Measurements from ENCODE around the gene GRIP2. TPM values are rescaled to one million over a fixed set of nuclear protein-coding genes. Genes with fewer than 3 reads are reported as not detected.
A peak's percentile ranks its signal among the peaks of the same experiment; 100 is the strongest.

GRIP2 gene
- total and polyA plus RNA-seq, 2 experiments from 2014 or later, result 0.73 to 2.4 TPM

- peaks cover 26% of the 10 kb centered on the region for H3K4me1 ChIP-seq (ENCODE audit: insufficient read depth)
- WGBS (ENCODE audit: low lambda C conversion rate, missing lambda C conversion rate), result 92% methylated on average over 6 of the region's 6 CpGs
Measured at GRCh38 chr3:14441920-14442300, 98.2 kb downstream of the GRIP2 start.

GRCh38 chr3:14441240-14441919, 98.8 kb downstream of the GRIP2 start:
- Histone ChIP-seq H3K27me3 (no peaks in the 10 kb centered on the region), H3K4me2 (no peak overlapping the region), H4K20me1 (ENCODE audit: insufficient read depth, poor library complexity, severe bottlenecking) (peaks cover 41% of the 10 kb centered on the region), H3K79me2 (peaks cover 68% of the 10 kb centered on the region), H2AFZ (no peak overlapping the region), H3K27ac (no peak overlapping the region), H3K9me2 (replicated peaks; ENCODE audit: insufficient read depth) (no peaks in the 10 kb centered on the region), H3K4me3 (no peak overlapping the region), H3K36me3 (replicated peaks; ENCODE audit: insufficient read depth, low read depth) (peaks cover 3% of the 10 kb centered on the region), H3K9me3 (ENCODE audit: low read depth) (no peaks in the 10 kb centered on the region), H3K4me1 (ENCODE audit: insufficient read depth) (peaks cover 26% of the 10 kb centered on the region)
- WGBS (ENCODE audit: low lambda C conversion rate, missing lambda C conversion rate), result 94% methylated on average over 18 of the region's 18 CpGs
- no peak for DNase-seq (ENCODE audit: low spot score)
- TF ChIP-seq EZH2 (IDR thresholded peaks at IDR 0.05; ENCODE audit: borderline replicate concordance) (no peak), EZH2phosphoT487 (IDR thresholded peaks at IDR 0.05; ENCODE audit: low read depth, severe bottlenecking, unreplicated experiment) (no peak), CTCF (IDR thresholded peaks at IDR 0.05; ENCODE audit: poor library complexity) (no peak)

More at GRCh38 chr3:14441920-14442300, 98.2 kb downstream of the GRIP2 start:
- Histone ChIP-seq H3K27me3 (no peaks in the 10 kb centered on the region), H3K27ac (no peak overlapping the region), H2AFZ (no peak overlapping the region), H3K9me3 (ENCODE audit: low read depth) (no peaks in the 10 kb centered on the region), H3K79me2 (peaks cover 64% of the 10 kb centered on the region), H3K36me3 (replicated peaks; ENCODE audit: insufficient read depth, low read depth) (peaks cover 3% of the 10 kb centered on the region), H3K4me3 (no peak overlapping the region), H3K9me2 (replicated peaks; ENCODE audit: insufficient read depth) (no peaks in the 10 kb centered on the region), H3K4me2 (no peak overlapping the region), H4K20me1 (ENCODE audit: insufficient read depth, poor library complexity, severe bottlenecking) (peaks cover 37% of the 10 kb centered on the region)
- DNase-seq (ENCODE audit: low spot score), result no peak
- TF ChIP-seq CTCF (IDR thresholded peaks at IDR 0.05; ENCODE audit: poor library complexity) (no peak), EZH2 (IDR thresholded peaks at IDR 0.05; ENCODE audit: borderline replicate concordance) (no peak), EZH2phosphoT487 (IDR thresholded peaks at IDR 0.05; ENCODE audit: low read depth, severe bottlenecking, unreplicated experiment) (no peak)

GRCh38 chr3:14440531-14441239, 99.5 kb downstream of the GRIP2 start:
- Histone ChIP-seq H3K27me3 (no peaks in the 10 kb centered on the region), H3K27ac (no peak overlapping the region), H4K20me1 (ENCODE audit: insufficient read depth, poor library complexity, severe bottlenecking) (peaks cover 45% of the 10 kb centered on the region), H3K4me2 (no peak overlapping the region), H3K4me3 (no peak overlapping the region), H3K9me2 (replicated peaks; ENCODE audit: insufficient read depth) (no peaks in the 10 kb centered on the region), H3K4me1 (ENCODE audit: insufficient read depth) (peaks cover 26% of the 10 kb centered on the region), H3K9me3 (ENCODE audit: low read depth) (no peaks in the 10 kb centered on the region), H2AFZ (no peak overlapping the region), H3K79me2 (peaks cover 74% of the 10 kb centered on the region), H3K36me3 (replicated peaks; ENCODE audit: insufficient read depth, low read depth) (no peaks in the 10 kb centered on the region)
- WGBS (ENCODE audit: low lambda C conversion rate, missing lambda C conversion rate), result 72% methylated on average over 10 of the region's 11 CpGs
- peak; percentile 70 for DNase-seq (ENCODE audit: low spot score)
- TF ChIP-seq EZH2phosphoT487 (IDR thresholded peaks at IDR 0.05; ENCODE audit: low read depth, severe bottlenecking, unreplicated experiment) (no peak), CTCF (IDR thresholded peaks at IDR 0.05; ENCODE audit: poor library complexity) (no peak), EZH2 (IDR thresholded peaks at IDR 0.05; ENCODE audit: borderline replicate concordance) (no peak)

Measured in hepatocyte (in vitro differentiated cells).